GM21786 (cell line): ENCODE results near the gene ITPK1.
A peak's percentile ranks its signal among the peaks of the same experiment; 100 is the strongest.

Source experiments
- ATAC-seq: cut with Tn5 transposase; IDR thresholded peaks from one replicate; pipeline ENCODE4 v1.9.1; 2021; ENCODE audit not compliant: unreplicated experiment

The ITPK1 gene

GRCh38 chr14:93012506-93012905, 103.2 kb downstream of the ITPK1 start:
- ATAC-seq, result no peak

GRCh38 chr14:93011650-93012325, 103.9 kb downstream of the ITPK1 start:
- ATAC-seq, result no peak

DNA sequence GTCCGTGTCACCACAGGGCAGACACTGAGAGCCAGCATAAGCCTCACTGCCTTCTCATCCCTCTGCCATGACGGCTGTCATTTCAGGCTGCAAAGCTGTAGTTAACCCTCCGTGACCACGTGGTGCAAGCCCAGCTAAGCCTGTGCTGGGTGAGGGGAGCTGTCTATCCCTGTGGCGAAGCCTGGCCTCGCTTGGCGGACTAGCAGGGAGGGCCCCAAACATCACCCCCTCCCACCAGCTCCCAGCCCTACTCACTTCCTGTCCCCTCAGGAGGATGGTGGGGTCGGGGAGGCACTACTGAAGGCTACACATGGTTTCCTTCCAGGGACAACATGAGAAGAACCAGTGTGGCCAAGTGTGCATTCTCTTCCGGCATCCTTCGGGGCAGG, 104.6 kb downstream of the ITPK1 start:
- no peak for ATAC-seq

DNA sequence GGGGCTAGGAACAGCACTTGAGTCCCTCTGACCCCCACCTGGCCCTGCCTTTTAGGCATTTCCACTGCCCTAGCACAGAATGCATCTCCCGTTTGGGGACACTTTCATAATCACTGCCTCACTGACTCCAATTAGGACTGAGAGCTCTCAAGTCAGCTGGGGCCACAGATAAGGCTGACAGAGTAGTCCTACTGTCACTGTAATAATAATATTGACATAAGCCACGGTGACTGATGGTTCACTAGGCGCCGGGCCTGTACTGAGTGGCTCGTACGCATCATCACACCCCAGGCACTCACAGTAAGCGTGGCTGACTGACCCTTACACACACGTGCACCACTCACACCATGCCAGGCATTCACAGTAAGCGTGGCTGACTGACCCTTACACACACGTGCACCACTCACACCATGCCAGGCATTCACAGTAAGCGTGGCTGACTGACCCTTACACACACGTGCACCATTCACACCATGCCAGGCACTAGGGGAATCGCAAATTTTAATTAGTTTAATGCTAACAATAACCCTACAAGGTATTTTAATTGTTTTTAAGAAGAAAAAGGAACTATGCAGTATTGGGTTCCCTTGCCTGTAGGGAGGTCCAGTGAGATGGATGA, 105.1 kb downstream of the ITPK1 start:
- ATAC-seq, result no peak

GRCh38 chr14:93010130-93010499, 105.6 kb downstream of the ITPK1 start:
- no peak for ATAC-seq

- ATAC-seq, result no peak
Observed at GRCh38 chr14:93009471-93010129, 106.1 kb downstream of the ITPK1 start.

GRCh38 chr14:93008381-93008780, 107.3 kb downstream of the ITPK1 start:
- no peak for ATAC-seq

GRCh38 chr14:93007225-93007997, 108.3 kb downstream of the ITPK1 start:
- peak; percentile 51 for ATAC-seq

DNA sequence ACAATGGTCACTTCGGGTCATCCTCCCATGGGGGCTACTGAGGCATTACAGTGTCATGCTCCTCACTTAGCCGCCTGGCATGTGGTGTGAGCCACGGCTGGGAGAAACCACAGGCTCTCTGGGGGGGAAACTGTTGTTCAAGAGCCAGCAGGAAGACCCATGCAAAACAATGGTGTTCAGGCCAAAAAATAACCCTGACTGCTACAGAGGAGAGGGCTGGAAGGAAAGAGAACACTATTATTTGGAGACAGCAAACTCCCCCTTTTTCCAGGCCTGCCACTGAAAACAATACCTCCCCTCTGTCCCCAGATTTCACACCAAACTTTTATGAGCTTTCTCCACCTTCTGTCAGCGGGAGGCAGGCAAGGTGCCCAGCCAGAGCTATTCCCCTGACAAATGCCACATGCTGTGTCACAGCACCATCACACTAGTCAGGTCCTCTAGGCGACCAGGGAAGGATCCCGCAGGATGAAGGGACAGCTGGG, 109.1 kb downstream of the ITPK1 start:
- ATAC-seq, result no peak

DNA sequence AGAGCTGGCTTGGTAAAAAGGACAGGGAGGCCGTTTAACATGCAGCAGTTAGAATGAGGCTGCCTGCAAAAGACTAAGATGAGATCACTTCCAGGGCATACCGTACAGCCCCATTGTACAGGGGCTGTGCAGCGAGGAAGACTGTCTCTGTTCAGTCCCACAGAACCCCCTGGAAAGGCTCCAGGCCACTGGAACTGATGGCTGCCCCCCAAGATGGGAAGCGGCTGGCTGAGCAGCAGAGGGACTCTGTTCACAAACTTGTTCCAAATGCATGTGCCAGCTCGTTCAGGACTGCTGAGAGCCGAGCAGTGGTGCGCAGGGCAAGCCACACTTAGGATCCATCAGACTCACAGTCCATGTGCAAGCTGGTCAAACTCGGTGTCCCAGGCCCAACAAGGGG, 109.9 kb downstream of the ITPK1 start:
- no peak for ATAC-seq

GRCh38 chr14:93005135-93005813, 110.5 kb downstream of the ITPK1 start:
- ATAC-seq, result no peak

DNA sequence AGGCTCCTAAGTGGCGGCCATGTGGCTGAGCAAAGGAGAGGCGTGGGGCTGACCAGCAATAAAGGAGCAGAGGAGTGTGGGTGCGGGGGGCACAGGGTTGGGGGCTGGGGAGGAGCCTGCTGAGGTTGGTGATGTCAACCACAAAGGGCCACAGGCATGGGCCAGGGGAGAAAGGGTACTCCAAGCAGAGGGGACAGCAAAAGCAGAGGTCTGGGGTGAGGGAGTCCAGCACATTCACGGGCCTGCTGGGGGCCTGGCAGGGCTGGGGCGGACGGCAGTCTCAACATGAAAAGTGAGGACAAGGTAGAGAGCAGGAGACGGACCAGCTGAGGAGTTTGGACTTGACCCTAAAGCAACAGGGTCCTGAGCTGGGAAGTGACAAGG, 111.0 kb downstream of the ITPK1 start:
- ATAC-seq, result no peak

DNA sequence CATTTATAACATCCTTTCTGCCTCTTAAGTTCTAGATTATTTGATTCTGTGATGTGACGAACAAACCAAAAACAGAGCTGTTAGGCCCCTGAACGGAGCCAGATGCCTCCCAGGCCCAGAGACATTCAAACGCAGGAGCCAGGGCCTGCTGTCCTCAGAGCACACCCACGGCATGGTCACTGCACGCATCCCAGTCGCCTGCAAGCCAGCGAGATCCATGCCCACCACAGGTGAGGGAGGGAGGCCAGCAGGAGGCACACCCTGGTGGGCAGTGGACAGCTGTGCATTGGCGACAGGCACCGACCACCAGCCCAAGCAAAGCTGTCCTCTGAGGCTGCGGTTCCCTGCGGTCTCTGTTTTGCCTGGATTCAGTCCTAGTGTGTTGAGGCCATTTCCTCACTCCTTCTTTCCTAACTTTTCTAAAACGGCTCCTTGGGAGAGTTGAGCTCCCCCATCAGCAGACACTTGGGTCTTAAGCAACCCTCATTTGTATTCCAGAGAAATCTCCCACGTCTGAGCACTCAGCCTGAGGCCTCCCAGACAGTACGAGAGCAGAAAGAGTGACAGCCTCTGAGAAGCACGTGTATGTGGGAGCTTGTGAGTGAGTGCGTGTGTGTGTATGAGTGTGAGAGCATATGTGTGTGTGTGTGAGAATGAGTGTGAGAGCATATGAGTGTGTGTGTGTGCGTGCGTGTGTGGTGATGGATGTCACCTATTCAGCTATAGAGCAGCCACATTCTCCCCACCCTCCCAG, 111.6 kb downstream of the ITPK1 start:
- no peak for ATAC-seq

DNA sequence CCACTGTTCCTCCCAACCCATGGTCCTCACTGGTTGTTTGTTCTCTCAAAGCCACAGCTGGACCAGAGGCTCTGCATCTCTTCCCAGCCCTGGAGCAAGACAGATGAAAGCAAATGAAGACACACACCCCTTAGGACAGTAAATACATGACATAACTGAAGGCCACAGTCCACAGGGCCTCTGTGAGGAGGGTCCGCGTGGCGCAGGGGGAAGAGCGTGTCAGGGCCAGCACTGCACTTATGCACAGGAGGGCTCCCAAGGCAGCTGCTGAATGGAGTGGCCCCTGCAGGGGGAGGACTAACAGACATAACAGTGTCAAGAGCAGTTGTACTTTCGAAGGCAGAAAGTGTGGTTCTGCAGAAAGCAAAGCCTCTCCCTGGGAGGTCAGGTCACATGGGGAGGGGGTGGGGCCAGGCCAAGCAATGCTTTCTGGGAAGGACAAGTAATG, 112.8 kb downstream of the ITPK1 start:
- ATAC-seq, result no peak

DNA sequence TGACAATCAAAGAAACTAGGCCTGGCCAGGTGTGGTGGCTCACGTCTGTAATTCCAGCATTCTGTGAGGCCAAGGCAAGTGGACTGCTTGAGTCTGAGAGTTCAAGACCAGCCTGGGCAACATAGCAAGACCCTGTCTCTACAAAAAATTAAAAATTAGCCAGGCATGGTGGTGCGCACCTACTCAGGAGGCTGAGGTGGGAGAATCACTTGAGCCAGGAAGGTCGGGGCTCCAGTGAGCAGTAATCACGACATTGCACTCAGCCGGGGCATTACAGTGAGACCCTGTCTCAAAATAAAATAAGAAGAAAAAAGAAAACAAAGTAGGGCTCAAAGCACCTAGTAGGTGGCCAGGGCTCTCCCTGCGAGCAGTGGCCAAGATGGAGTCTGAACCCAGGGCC, 113.7 kb downstream of the ITPK1 start:
- ATAC-seq, result no peak

GRCh38 chr14:92998946-92999345, 116.8 kb downstream of the ITPK1 start:
- no peak for ATAC-seq

- ATAC-seq, result no peak
Observed at GRCh38 chr14:92997343-92998061, 118.2 kb downstream of the ITPK1 start.

DNA sequence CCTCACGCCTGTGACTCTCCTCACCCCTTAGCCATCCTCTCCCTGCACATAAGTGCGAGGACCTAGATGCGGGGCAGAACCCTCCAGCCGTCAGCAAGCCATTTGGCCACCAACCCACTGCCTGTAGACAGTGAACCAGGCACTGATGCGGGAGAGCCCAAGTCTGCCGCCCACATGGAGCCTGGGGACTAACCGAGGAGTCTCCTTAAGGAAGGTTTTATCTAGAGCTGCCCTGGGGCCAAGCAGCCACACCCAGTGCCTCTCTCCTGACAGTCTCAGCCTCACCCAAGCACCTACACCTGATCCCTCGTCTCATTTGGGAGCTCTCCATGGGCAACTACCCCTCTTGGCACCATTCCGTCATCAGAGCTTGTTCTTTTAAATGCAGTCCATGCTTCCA, 120.1 kb downstream of the ITPK1 start:
- no peak for ATAC-seq

DNA sequence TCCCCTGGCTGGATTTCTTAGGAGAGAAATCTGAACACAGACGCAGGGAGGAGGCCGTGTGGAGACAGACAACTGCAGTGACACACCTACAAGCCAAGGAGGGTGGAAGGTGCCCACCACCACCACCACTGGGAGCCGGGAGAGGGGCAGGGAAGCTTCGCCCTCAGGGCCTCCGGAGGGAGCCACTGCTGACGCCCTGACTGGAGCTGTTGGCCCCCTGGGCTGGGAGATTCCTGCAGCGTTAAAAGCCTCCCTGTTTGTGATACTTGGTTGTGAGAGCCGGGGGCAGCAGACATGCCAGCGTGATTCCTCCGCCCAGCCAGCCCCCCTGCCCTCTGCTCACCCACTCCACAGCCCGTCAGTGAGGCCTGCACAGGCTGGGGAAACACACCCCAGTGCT, 120.8 kb downstream of the ITPK1 start:
- ATAC-seq, result no peak
